Measurements from ENCODE around the gene COBL. TPM values are rescaled to one million over a fixed set of nuclear protein-coding genes. Genes with fewer than 3 reads are reported as not detected.

Gene COBL
- total RNA-seq, 4 donors from 2014 or later, result 1.1 to 27.7 (median 15.2) TPM

DNA sequence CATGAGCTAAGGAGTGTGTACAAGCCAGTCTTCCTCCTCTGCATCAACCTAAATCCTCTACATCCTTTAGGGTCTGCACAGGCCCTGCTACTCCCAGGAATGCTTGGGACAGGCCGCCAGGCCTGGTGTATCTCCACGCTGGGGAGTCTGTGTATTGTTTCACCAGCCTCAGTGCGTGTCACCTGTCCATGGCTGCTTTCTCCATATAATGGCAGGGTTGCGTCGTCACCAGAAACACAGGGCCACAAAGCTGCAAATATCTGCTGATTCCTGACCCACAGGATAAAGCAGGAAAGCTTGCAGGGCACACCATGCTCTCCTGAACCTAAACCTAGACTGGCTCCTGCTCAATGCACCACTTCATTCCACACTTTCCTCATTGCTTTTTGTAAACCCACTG lies 45.6 kb downstream of the COBL start:
- ATAC-seq (ENCODE audit: low FRiP score), result no peak
- TF ChIP-seq, protein P1, sequence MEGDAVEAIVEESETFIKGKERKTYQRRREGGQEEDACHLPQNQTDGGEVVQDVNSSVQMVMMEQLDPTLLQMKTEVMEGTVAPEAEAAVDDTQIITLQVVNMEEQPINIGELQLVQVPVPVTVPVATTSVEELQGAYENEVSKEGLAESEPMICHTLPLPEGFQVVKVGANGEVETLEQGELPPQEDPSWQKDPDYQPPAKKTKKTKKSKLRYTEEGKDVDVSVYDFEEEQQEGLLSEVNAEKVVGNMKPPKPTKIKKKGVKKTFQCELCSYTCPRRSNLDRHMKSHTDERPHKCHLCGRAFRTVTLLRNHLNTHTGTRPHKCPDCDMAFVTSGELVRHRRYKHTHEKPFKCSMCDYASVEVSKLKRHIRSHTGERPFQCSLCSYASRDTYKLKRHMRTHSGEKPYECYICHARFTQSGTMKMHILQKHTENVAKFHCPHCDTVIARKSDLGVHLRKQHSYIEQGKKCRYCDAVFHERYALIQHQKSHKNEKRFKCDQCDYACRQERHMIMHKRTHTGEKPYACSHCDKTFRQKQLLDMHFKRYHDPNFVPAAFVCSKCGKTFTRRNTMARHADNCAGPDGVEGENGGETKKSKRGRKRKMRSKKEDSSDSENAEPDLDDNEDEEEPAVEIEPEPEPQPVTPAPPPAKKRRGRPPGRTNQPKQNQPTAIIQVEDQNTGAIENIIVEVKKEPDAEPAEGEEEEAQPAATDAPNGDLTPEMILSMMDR (IDR thresholded peaks at IDR 0.05), result no peak
- DNase-seq (ENCODE audit: low spot score), result no peak

- TF ChIP-seq, protein P1 (IDR thresholded peaks at IDR 0.05), result no peak
- DNase-seq (ENCODE audit: low spot score) (no peak), ATAC-seq (ENCODE audit: low FRiP score) (no peak)
These were observed 46.7 kb downstream of the COBL start for GRCh38 chr7:51269911-51270310.

- TF ChIP-seq, protein P1 (IDR thresholded peaks at IDR 0.05), result no peak
- DNase-seq (ENCODE audit: low spot score) (no peak), ATAC-seq (ENCODE audit: low FRiP score) (no peak)
These were observed 47.3 kb downstream of the COBL start for GRCh38 chr7:51269321-51269720.

DNA sequence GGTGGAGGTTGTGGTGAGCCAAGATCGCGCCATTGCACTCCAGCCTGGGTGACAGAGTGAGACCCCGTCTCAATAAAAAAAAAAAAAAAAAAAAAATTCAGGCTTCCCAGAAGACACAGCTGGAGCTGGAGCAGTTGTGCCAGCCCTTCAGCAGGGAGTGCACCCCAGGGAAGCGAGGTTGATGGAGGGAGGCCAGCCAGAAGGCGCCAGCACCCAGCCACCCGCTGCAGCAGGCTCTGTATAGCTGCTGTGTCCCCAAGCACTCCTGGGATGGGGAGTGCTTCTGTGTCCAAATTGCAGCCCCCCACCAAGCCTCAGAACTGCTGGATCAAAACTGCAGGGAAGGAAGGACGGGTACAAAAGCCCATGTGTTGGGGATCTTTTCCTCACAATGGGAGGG lies 47.8 kb downstream of the COBL start:
- no peak for DNase-seq (ENCODE audit: low spot score)
- TF ChIP-seq, protein P1 (IDR thresholded peaks at IDR 0.05), result no peak
- no peak for ATAC-seq (ENCODE audit: low FRiP score)

GRCh38 chr7:51267169-51267568 lies 49.4 kb downstream of the COBL start:
- TF ChIP-seq, protein P1 (IDR thresholded peaks at IDR 0.05), result no peak
- no peak for ATAC-seq (ENCODE audit: low FRiP score)
- DNase-seq (ENCODE audit: low spot score), result no peak

DNA sequence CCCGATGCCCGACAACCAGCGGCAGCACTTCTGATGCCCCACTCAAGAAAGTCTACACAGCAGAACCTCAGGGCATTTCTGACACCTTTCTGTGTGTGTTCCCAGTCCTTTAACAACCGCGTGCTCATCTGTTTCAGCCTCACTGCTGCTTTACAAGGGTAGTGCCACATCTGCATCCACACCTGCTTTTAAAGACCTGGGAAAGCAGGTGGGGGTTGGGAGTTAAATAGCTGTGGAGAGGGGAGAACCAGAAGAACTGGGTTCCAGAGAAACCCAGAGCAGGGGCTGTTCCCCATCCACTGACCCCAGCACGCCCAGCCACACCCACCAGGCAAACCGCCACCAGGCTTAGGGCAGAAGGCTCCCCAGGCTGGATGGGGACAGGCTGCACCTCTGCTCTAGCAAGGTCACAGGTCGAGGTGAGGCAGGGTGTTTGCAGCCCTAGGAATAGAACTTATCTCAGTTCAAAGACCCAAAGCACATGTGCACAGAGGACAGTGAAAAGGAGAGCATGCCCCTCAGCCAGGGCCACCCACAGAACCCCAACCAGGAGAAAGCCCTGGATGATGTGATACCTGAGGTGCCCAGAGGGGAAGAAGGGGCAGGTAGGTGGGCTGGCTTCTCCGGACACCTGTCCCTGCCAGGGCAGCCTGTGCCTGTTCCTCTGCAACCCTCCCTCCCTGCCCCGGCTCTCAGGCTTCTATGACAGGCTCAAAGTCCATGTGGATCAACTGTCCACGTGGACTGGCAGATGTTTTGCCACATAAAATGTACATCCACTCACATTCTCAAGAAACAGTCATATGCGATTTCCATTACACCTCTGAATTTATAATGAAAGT lies 51.3 kb downstream of the COBL start:
- TF ChIP-seq, protein P1 (IDR thresholded peaks at IDR 0.05), result no peak
- no peak for DNase-seq (ENCODE audit: low spot score)
- no peak for ATAC-seq (ENCODE audit: low FRiP score)

Data from omental fat pad (tissue), 4 donors.